Measurements from ENCODE around the gene DOCK8. TPM values are rescaled to one million over a fixed set of nuclear protein-coding genes. Genes with fewer than 3 reads are reported as not detected.

Gene DOCK8
- total RNA-seq, 4 donors from 2014 or later, result 6.7 to 28.5 (median 11.7) TPM

DNA sequence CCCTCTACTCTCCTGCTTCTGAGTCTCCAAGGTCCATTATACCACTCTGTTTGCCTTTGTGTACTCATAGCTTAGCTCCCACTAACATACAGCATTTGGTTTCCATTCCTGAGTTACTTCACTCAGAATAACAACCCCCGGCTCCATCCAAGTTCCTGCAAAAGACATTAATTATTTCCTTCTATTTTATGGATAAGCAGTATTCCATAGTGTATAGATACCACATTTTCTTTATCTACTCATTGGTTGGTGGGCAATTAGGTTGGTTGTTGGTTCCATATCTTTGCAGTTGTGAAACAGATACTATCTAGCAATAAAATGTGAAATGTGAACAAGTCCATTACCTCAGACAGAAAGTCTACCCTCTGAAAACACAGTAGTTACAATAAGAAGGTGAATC lies 110.3 kb downstream of the DOCK8 start:
- intact Hi-C loops (cut with DNase I; ENCODE audit: low total_unique reads), result no loop called here
- H3K27me3 ChIP-seq, result no peaks in the 10 kb centered on the region
- H3K9me3 ChIP-seq, result no peaks in the 10 kb centered on the region
- H3K4me1 ChIP-seq, result no peaks in the 10 kb centered on the region
- no peak overlapping the region for H3K4me3 ChIP-seq
- DNase-seq, result no peak
- H3K36me3 ChIP-seq, result no peaks in the 10 kb centered on the region
- no peak for TF ChIP-seq POLR2A (IDR thresholded peaks at IDR 0.05)
- H3K27ac ChIP-seq, result no peak overlapping the region

DNA sequence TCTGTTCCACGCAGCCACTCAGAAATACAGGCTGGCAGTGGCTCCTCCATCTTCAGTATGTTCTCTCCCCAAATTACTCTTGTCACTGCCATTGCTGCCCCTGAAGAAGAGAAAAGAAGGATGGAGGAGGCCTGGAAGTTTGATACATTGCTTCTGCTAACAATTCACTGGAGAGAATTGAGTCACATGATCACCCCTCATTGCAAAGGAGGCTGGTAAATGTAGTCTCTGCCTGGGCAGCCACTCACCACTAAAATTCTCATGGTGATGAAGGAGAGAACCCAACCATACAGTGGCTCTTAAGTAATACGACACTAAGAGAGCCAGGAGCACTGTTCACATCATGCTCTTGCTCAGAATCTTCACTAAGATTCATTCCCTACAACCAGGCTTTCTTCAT lies 112.0 kb downstream of the DOCK8 start:
- TF ChIP-seq POLR2A (IDR thresholded peaks at IDR 0.05), result no peak
- TF ChIP-seq, protein P1, sequence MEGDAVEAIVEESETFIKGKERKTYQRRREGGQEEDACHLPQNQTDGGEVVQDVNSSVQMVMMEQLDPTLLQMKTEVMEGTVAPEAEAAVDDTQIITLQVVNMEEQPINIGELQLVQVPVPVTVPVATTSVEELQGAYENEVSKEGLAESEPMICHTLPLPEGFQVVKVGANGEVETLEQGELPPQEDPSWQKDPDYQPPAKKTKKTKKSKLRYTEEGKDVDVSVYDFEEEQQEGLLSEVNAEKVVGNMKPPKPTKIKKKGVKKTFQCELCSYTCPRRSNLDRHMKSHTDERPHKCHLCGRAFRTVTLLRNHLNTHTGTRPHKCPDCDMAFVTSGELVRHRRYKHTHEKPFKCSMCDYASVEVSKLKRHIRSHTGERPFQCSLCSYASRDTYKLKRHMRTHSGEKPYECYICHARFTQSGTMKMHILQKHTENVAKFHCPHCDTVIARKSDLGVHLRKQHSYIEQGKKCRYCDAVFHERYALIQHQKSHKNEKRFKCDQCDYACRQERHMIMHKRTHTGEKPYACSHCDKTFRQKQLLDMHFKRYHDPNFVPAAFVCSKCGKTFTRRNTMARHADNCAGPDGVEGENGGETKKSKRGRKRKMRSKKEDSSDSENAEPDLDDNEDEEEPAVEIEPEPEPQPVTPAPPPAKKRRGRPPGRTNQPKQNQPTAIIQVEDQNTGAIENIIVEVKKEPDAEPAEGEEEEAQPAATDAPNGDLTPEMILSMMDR (IDR thresholded peaks at IDR 0.05), result no peak
- intact Hi-C loops (cut with DNase I; ENCODE audit: low total_unique reads), result no loop called here
- Histone ChIP-seq H3K27ac (no peak overlapping the region), H3K36me3 (no peaks in the 10 kb centered on the region), H3K4me1 (no peaks in the 10 kb centered on the region), H3K4me3 (no peak overlapping the region), H3K27me3 (no peaks in the 10 kb centered on the region), H3K9me3 (no peaks in the 10 kb centered on the region)
- no peak for DNase-seq

DNA sequence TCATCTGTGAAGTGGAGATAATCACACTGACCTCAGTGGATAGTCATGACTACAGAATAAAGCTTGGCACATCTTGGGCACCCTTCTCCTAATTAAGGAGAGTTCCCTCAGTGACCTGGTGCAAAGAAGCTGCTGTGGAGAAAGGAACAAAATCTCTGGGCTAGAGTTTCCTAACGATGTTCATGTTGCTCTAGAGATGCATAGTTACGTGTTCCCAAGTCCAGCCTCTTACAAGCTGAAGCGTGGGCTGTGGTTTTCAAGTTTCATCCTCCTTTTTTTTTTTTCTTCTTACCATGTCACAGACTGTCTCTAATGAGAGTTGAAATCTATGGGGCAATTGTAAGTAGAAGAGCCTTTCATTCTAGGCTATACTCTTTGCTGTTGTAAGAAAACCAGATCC lies 113.8 kb downstream of the DOCK8 start:
- H3K36me3 ChIP-seq, result no peaks in the 10 kb centered on the region
- TF ChIP-seq, protein P1 (IDR thresholded peaks at IDR 0.05), result no peak
- no peak for TF ChIP-seq POLR2A (IDR thresholded peaks at IDR 0.05)
- intact Hi-C loops (cut with DNase I; ENCODE audit: low total_unique reads), result no loop called here

DNA sequence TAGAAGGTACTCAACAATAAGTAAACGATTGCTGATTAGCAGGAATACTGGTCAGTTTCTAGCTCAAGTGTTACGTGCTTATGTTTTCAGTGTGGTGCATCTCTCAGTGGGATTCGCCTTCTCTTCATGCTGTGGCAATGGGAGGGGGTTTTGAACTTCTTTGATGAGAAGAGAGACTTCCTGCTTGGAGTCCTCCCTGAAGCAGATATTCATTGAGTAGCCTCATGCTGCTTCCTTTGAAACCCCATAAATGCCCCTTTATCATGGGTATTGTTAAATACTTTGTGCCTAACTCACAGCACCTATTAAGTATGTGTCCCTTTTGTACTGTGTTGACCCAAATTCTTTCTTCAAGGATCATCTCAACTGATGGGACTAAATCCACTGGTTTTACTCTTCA lies 116.5 kb downstream of the DOCK8 start:
- no peak overlapping the region for H3K27ac ChIP-seq
- H3K4me1 ChIP-seq, result no peaks in the 10 kb centered on the region
- DNase-seq, result no peak
- H3K27me3 ChIP-seq, result no peaks in the 10 kb centered on the region
- no peak overlapping the region for H3K4me3 ChIP-seq
- TF ChIP-seq, protein P1 (IDR thresholded peaks at IDR 0.05), result no peak
- TF ChIP-seq POLR2A (IDR thresholded peaks at IDR 0.05), result no peak
- H3K9me3 ChIP-seq, result no peaks in the 10 kb centered on the region
- H3K36me3 ChIP-seq, result no peaks in the 10 kb centered on the region
- intact Hi-C loops (cut with DNase I; ENCODE audit: low total_unique reads), result no loop called here

More for the DNA sequence above, 113.8 kb downstream of the DOCK8 start:
- Histone ChIP-seq H3K4me1 (no peaks in the 10 kb centered on the region), H3K27ac (no peak overlapping the region), H3K4me3 (no peak overlapping the region), H3K9me3 (no peaks in the 10 kb centered on the region), H3K27me3 (no peaks in the 10 kb centered on the region)
- no peak for DNase-seq

DNA sequence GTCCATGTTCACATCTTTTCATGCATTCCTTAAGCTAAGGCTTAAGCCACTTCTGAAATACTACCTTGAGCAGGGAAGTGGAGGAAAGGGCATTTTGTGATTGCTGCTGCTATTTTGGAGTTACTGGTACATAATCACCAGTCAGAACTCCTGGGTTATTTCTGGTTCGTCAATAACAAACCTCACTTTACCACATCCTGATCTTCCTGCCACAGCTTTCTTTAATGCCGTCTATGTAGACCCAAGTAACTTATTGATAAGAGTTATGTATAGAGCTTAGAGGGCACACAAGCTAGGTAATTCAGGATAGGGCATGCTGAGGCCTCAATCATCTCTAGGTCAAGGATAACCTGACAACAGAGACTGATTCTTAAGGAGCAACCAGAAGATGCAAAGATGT lies 120.7 kb downstream of the DOCK8 start:
- H3K27me3 ChIP-seq, result no peaks in the 10 kb centered on the region
- no peaks in the 10 kb centered on the region for H3K4me1 ChIP-seq
- H3K4me3 ChIP-seq, result no peak overlapping the region
- no peaks in the 10 kb centered on the region for H3K36me3 ChIP-seq
- DNase-seq, result no peak
- H3K27ac ChIP-seq, result no peak overlapping the region
- no peaks in the 10 kb centered on the region for H3K9me3 ChIP-seq
- intact Hi-C loops (cut with DNase I; ENCODE audit: low total_unique reads), result no loop called here
- no peak for TF ChIP-seq POLR2A (IDR thresholded peaks at IDR 0.05)
- TF ChIP-seq, protein P1 (IDR thresholded peaks at IDR 0.05), result no peak

DNA sequence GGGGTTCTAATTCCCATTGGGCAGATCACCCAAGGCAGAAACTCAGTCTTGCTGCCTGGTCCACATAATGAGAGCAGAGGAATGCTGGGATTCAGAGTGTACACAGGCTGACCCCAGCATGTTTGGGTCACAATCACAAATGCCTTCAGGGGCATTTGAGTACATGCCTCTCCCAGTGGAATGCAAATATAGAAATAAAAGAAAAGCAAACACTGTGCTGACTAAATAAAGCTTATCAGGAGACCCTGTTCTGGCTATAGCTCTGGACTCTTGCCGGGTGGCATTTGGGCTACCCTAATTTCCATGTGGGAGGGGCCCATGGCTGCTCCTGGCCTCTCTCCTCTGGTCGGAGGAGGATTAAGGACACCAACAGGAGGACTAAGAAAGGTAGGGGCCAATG lies 121.4 kb downstream of the DOCK8 start:
- H3K4me3 ChIP-seq, result no peak overlapping the region
- intact Hi-C loops (cut with DNase I; ENCODE audit: low total_unique reads), result no loop called here
- H3K9me3 ChIP-seq, result no peaks in the 10 kb centered on the region
- no peak for TF ChIP-seq POLR2A (IDR thresholded peaks at IDR 0.05)
- TF ChIP-seq, protein P1 (IDR thresholded peaks at IDR 0.05), result no peak
- H3K36me3 ChIP-seq, result no peaks in the 10 kb centered on the region
- H3K27me3 ChIP-seq, result no peaks in the 10 kb centered on the region
- no peaks in the 10 kb centered on the region for H3K4me1 ChIP-seq
- no peak for DNase-seq
- H3K27ac ChIP-seq, result no peak overlapping the region

All from uterus (tissue), 4 donors.